Stomach smooth muscle (tissue), 2 donors: ENCODE results near the gene RNF5.
A peak's percentile ranks its signal among the peaks of the same experiment; 100 is the strongest.
"Not testable (repeated sequence)": the region's sequence is repeated elsewhere in the genome, so short reads cannot be mapped to it uniquely, and the experiment has no call there.

Experiments used
- H3K27ac ChIP-seq: one replicate; pipeline ENCODE4 v1.7.0; 2013; ENCODE audit warnings: mild to moderate bottlenecking, low read length, inconsistent platforms
- H3K27me3 ChIP-seq, 2 donors: one replicate each; pipeline ENCODE4 v1.7.0; 2013; ENCODE audit warnings: low read length in 2 of 2; ENCODE audit not compliant: insufficient read depth in 2 of 2, control insufficient read depth in 1 of 2
- H3K36me3 ChIP-seq, 2 donors: one replicate each; pipeline ENCODE4 v1.7.0; 2013; ENCODE audit warnings: low read length in 2 of 2; ENCODE audit not compliant: control insufficient read depth in 2 of 2, insufficient read depth in 2 of 2
- H3K4me1 ChIP-seq: one replicate; pipeline ENCODE4 v1.7.0; 2013; ENCODE audit warnings: low read length; ENCODE audit not compliant: control insufficient read depth, insufficient read depth
- H3K4me3 ChIP-seq, 2 donors: one replicate each; pipeline ENCODE4 v1.7.0; 2013; ENCODE audit warnings: low read length in 2 of 2
- H3K9ac ChIP-seq, 2 donors: one replicate each; pipeline ENCODE4 v1.7.0; 2013; ENCODE audit warnings: low read length in 2 of 2, mild to moderate bottlenecking in 1 of 2
- H3K9me3 ChIP-seq, 2 donors: one replicate each; pipeline ENCODE4 v1.7.0; 2013; ENCODE audit warnings: low read length in 2 of 2; ENCODE audit not compliant: control insufficient read depth in 2 of 2
- donor health status: healthy.
- donor health status: Pancreatic carcinoma.

Gene RNF5

GRCh38 chr6:32177788-32178546 lies at the start of gene RNF5:
TSS of gene RNF5 (plus strand) at chr6:32178405. CDS start at chr6:32178512, 107 bp downstream.
- Histone ChIP-seq H3K36me3 (peaks cover 7 to 12% of the 10 kb centered on the region in 2 donors), H3K9me3 (no peaks in the 10 kb centered on the region), H3K4me3 (peak within 1 kb of the TSS; percentile 83 to 98), H3K4me1 (peaks cover 58% of the 10 kb centered on the region), H3K27me3 (no peaks in the 10 kb centered on the region), H3K9ac (peak within 1 kb of the TSS; percentile 80 to 96), H3K27ac (peak within 1 kb of the TSS; percentile 93)

- Histone ChIP-seq H3K36me3 (peaks cover 11 to 14% of the 10 kb centered on the region in 2 donors), H3K27me3 (no peaks in the 10 kb centered on the region), H3K9ac (peak overlapping the region; percentile 21), H3K9me3 (no peaks in the 10 kb centered on the region), H3K4me3 (peak overlapping the region; percentile 70 to 80), H3K4me1 (peaks cover 32% of the 10 kb centered on the region), H3K27ac (peak overlapping the region; percentile 92)
These were observed 49.4 kb upstream of the RNF5 start for GRCh38 chr6:32128751-32129296.

GRCh38 chr6:32129297-32130088 lies 48.7 kb upstream of the RNF5 start:
- Histone ChIP-seq H3K9me3 (no peaks in the 10 kb centered on the region), H3K36me3 (peaks cover 10 to 11% of the 10 kb centered on the region in 2 donors), H3K9ac (peak overlapping the region; percentile 61 to 71), H3K27ac (peak overlapping the region; percentile 92), H3K4me1 (peaks cover 29% of the 10 kb centered on the region), H3K4me3 (peak overlapping the region; percentile 70 to 80), H3K27me3 (no peaks in the 10 kb centered on the region)

GRCh38 chr6:32131439-32131948 lies 46.7 kb upstream of the RNF5 start:
- Histone ChIP-seq H3K27me3 (no peaks in the 10 kb centered on the region), H3K9ac (no peak overlapping the region), H3K27ac (no peak overlapping the region), H3K4me3 (no peak overlapping the region), H3K9me3 (no peaks in the 10 kb centered on the region), H3K36me3 (peaks cover 2 to 3% of the 10 kb centered on the region in 2 donors), H3K4me1 (peaks cover 27% of the 10 kb centered on the region)

GRCh38 chr6:32132110-32132509 lies 46.1 kb upstream of the RNF5 start:
- no peak overlapping the region for H3K9ac ChIP-seq
- H3K36me3 ChIP-seq, result no peaks in the 10 kb centered on the region
- no peak overlapping the region for H3K27ac ChIP-seq
- peaks cover 22% of the 10 kb centered on the region for H3K4me1 ChIP-seq
- H3K9me3 ChIP-seq, result no peaks in the 10 kb centered on the region
- H3K27me3 ChIP-seq, result no peaks in the 10 kb centered on the region
- no peak overlapping the region for H3K4me3 ChIP-seq

GRCh38 chr6:32133786-32134185 lies 44.4 kb upstream of the RNF5 start:
- Histone ChIP-seq H3K9me3 (no peaks in the 10 kb centered on the region), H3K4me3 (no peak overlapping the region), H3K9ac (no peak overlapping the region), H3K27me3 (no peaks in the 10 kb centered on the region), H3K27ac (no peak overlapping the region), H3K36me3 (no peaks in the 10 kb centered on the region), H3K4me1 (peaks cover 9% of the 10 kb centered on the region)

- Histone ChIP-seq H3K9me3 (no peaks in the 10 kb centered on the region), H3K36me3 (no peaks in the 10 kb centered on the region), H3K9ac (no peak overlapping the region), H3K27ac (no peak overlapping the region), H3K4me3 (no peak overlapping the region), H3K4me1 (no peaks in the 10 kb centered on the region), H3K27me3 (no peaks in the 10 kb centered on the region)
These were observed 40.8 kb upstream of the RNF5 start for GRCh38 chr6:32137454-32137853.

- no peak overlapping the region for H3K27ac ChIP-seq
- no peak overlapping the region for H3K4me3 ChIP-seq
- H3K4me1 ChIP-seq, result no peaks in the 10 kb centered on the region
- no peaks in the 10 kb centered on the region for H3K36me3 ChIP-seq
- no peaks in the 10 kb centered on the region for H3K9me3 ChIP-seq
- H3K9ac ChIP-seq, result no peak overlapping the region
- no peaks in the 10 kb centered on the region for H3K27me3 ChIP-seq
These were observed 38.6 kb upstream of the RNF5 start for GRCh38 chr6:32139590-32139989.

GRCh38 chr6:32140420-32141046 lies 37.7 kb upstream of the RNF5 start:
- H3K4me3 ChIP-seq, result no peak overlapping the region
- no peak overlapping the region for H3K9ac ChIP-seq
- no peaks in the 10 kb centered on the region for H3K36me3 ChIP-seq
- H3K9me3 ChIP-seq, result no peaks in the 10 kb centered on the region
- no peaks in the 10 kb centered on the region for H3K4me1 ChIP-seq
- no peak overlapping the region for H3K27ac ChIP-seq
- no peaks in the 10 kb centered on the region for H3K27me3 ChIP-seq

- H3K9me3 ChIP-seq, H3K4me3 ChIP-seq, H3K27ac ChIP-seq, H3K9ac ChIP-seq, H3K4me1 ChIP-seq, H3K27me3 ChIP-seq, H3K36me3 ChIP-seq: not testable (repeated sequence)
These were observed 34.0 kb upstream of the RNF5 start for GRCh38 chr6:32144238-32144637.
